ENCODE data around the gene RGL3.
"Not testable (repeated sequence)": the region's sequence is repeated elsewhere in the genome, so short reads cannot be mapped to it uniquely, and the experiment has no call there.

RGL3 gene

GRCh38 chr19:11418549-11419506 is at the start of gene RGL3:
RGL3 (minus strand) TSS chr19:11419314; CDS start chr19:11419278, 36 bp downstream.
- TF ChIP-seq CTCF (IDR thresholded peaks at IDR 0.05; ENCODE audit: control insufficient read depth, insufficient read depth, low read depth, low read length, missing control alignments), result no peak
- no peak for DNase-seq (ENCODE audit: low read depth)
- H3K4me3 ChIP-seq (ENCODE audit: control insufficient read depth, low read depth, low read length), result peak within 1 kb of the TSS; percentile 21

GRCh38 chr19:11468266-11468845 is 49.2 kb upstream of the RGL3 start:
- not testable (repeated sequence) for DNase-seq (ENCODE audit: low read depth); H3K4me3 ChIP-seq (ENCODE audit: control insufficient read depth, low read depth, low read length)

GRCh38 chr19:11465600-11465999 is 46.5 kb upstream of the RGL3 start:
- no peak for DNase-seq (ENCODE audit: low read depth)
- TF ChIP-seq CTCF (IDR thresholded peaks at IDR 0.05; ENCODE audit: control insufficient read depth, insufficient read depth, low read depth, low read length, missing control alignments), result no peak
- no peak overlapping the region for H3K4me3 ChIP-seq (ENCODE audit: control insufficient read depth, low read depth, low read length)

GRCh38 chr19:11464333-11465265 is 45.5 kb upstream of the RGL3 start:
- H3K4me3 ChIP-seq (ENCODE audit: control insufficient read depth, low read depth, low read length), result no peak overlapping the region
- TF ChIP-seq CTCF (IDR thresholded peaks at IDR 0.05; ENCODE audit: control insufficient read depth, insufficient read depth, low read depth, low read length, missing control alignments), result no peak
- no peak for DNase-seq (ENCODE audit: low read depth)

GRCh38 chr19:11463391-11463790 is 44.3 kb upstream of the RGL3 start:
- no peak for TF ChIP-seq CTCF (IDR thresholded peaks at IDR 0.05; ENCODE audit: control insufficient read depth, insufficient read depth, low read depth, low read length, missing control alignments)
- DNase-seq (ENCODE audit: low read depth), result no peak
- H3K4me3 ChIP-seq (ENCODE audit: control insufficient read depth, low read depth, low read length), result no peak overlapping the region

GRCh38 chr19:11461453-11461852 is 42.3 kb upstream of the RGL3 start:
- TF ChIP-seq CTCF (IDR thresholded peaks at IDR 0.05; ENCODE audit: control insufficient read depth, insufficient read depth, low read depth, low read length, missing control alignments), result no peak
- no peak overlapping the region for H3K4me3 ChIP-seq (ENCODE audit: control insufficient read depth, low read depth, low read length)

More at GRCh38 chr19:11461453-11461852, 42.3 kb upstream of the RGL3 start:
- no peak for DNase-seq (ENCODE audit: low read depth)

All from AG09309 (cell line).